ENCODE measurements around the gene MYH11.
A peak's percentile ranks its signal among the peaks of the same experiment; 100 is the strongest.
"Not testable (repeated sequence)": the region's sequence is repeated elsewhere in the genome, so short reads cannot be mapped to it uniquely, and the experiment has no call there.

Gene MYH11

DNA sequence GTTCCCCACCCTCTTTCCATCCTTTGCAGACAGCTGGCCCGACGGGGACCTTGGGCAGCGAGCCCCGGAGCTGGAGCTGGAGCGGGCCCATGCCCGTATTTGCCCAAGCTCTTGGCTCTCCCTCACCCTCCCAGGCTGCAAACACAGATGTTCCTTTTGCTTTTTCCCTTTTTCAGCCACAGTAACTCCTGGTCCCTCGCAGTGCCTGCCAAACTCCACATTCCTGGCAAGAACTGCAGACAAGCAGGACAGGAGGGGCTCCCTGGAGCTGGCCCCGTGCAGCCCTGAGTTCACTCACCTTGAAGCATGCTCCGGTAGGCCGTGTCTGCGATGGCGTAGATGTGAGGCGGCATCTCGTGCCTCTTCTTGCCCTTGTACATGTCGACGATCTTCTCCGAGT is 33.9 kb downstream of the MYH11 start:
- intact Hi-C loops (cut with DNase I): no loop called here

GRCh38 chr16:15820837-15821236 is 36.0 kb downstream of the MYH11 start:
- intact Hi-C loops (cut with DNase I): no loop called here
- DNase-seq: no peak

More for the DNA sequence above, 33.9 kb downstream of the MYH11 start:
- DNase-seq: peak in 14 of 42 donors; percentile 2 to 26 (median 9)

GRCh38 chr16:15819046-15819445 is 37.8 kb downstream of the MYH11 start:
- DNase-seq: no peak
- intact Hi-C loops (cut with DNase I): no loop called here

- no peak for DNase-seq
- intact Hi-C loops (cut with DNase I): no loop called here
These were observed 39.4 kb downstream of the MYH11 start for GRCh38 chr16:15817446-15817845.

- intact Hi-C loops (cut with DNase I): no loop called here
- no peak for DNase-seq
These were observed 40.6 kb downstream of the MYH11 start for GRCh38 chr16:15816228-15816627.

DNA sequence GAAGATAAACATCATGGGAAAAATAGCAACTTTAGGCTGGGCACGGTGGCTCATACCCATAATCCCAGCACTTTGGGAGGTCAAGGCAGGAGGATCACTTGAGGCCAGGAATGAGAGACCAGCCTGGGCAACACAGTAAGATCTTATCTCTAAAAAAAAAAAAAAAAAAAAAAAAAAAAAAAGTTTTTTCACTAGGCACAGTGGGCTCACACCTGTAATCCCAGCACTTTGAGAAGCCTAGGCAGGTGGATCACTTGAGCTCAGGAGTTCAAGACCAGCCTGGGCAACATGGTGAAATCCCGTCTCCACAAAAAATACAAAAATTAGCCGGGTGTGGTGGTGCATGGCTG is 44.5 kb downstream of the MYH11 start:
- not testable (repeated sequence) for DNase-seq

DNA sequence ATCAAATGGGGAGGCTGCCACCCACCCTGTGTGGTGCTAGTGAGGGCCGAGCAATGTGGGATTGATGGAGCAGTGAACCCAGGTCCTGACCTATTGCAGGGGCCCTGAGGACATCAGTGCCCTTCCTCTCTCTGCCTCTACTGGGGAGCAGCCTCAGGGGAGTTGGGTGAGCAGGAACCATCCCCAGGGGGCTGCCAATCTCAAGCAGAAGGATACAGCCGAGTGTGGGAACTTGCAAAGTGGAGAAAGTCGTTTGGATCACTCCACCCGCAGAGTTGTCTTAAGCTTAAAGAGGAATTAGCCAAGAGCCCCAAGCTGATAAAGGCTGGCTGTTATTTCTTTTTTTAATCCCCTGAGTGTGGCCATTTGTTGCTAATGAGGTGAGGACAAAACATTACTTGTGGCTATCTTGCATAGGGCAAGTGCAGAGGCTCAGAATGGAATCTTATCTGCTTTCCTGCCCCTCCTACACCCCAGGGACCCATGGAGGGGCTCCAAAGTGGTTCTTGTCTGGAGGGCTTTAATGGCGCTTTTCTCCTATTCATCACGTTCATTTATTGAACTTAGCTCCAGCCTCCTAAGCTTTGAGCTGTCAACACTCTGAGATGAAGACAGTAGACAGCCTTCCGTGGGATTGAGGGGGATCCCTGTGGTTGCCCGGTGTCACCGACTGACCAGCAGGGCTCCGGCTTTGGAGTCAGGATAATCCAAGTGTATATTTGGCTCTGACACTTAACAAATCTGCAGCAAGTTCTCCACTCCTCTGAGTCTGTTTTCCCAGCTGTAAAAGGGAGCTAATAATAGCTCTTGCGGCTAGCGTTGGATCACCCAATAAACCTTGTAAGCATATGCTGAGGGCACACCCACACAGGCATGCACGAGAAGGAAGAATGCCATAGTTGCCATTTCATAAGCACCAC is 45.1 kb downstream of the MYH11 start:
- DNase-seq: no peak
- intact Hi-C loops (cut with DNase I): no loop called here

More for the DNA sequence above, 44.5 kb downstream of the MYH11 start:
- intact Hi-C loops (cut with DNase I): not testable (repeated sequence)

- intact Hi-C loops (cut with DNase I): no loop called here
- no peak for DNase-seq
These were observed 45.9 kb downstream of the MYH11 start for GRCh38 chr16:15810949-15811348.

- intact Hi-C loops (cut with DNase I): no loop called here
- no peak for DNase-seq
These were observed 46.4 kb downstream of the MYH11 start for GRCh38 chr16:15810411-15810810.

GRCh38 chr16:15809297-15809696 is 47.5 kb downstream of the MYH11 start:
- intact Hi-C loops (cut with DNase I): not testable (repeated sequence)

DNA sequence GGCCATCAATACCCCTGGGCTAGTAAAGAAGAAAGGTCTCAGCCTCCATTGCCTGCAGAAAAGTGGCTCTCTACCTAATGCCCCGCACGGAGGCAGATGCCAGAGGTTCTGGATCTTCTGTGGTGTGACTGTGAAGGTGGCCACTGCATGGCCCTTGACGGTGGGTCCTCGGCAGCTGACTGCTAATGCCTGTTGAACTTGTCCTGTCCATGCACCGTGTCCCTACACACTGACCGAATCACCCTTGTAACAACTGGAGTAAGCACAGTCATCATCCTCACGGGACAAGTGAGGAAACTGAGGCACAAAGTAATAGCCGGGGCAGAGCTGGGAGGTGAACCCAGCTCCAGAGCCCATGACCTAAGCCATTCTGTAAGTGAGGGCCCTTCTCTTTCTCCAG is 48.8 kb downstream of the MYH11 start:
- intact Hi-C loops (cut with DNase I): no loop called here
- no peak for DNase-seq

More at GRCh38 chr16:15809297-15809696, 47.5 kb downstream of the MYH11 start:
- DNase-seq: not testable (repeated sequence)

GRCh38 chr16:15807603-15808009 is 49.2 kb downstream of the MYH11 start:
- intact Hi-C loops (cut with DNase I): no loop called here
- DNase-seq: no peak

DNA sequence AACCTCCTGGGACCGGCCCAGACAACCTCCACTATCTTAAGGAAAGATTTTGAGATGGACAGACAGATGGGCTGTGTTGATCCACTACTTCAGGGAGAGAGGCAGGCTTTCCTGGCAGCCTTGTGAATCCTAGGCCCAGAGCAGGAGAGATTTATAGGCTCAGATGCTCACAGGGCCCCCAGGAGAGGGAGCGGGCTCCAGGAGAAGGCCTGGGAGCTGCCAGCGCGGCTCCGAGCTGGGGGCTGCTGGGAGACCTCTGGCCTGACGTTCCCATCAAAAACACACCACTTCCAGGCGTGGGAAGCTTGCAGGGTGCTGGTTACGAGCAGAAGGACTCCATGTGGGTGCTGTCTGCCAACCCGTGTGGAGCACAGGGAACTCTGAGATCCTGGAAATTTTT is 53.2 kb downstream of the MYH11 start:
- intact Hi-C loops (cut with DNase I): no loop called here
- DNase-seq: no peak

DNA sequence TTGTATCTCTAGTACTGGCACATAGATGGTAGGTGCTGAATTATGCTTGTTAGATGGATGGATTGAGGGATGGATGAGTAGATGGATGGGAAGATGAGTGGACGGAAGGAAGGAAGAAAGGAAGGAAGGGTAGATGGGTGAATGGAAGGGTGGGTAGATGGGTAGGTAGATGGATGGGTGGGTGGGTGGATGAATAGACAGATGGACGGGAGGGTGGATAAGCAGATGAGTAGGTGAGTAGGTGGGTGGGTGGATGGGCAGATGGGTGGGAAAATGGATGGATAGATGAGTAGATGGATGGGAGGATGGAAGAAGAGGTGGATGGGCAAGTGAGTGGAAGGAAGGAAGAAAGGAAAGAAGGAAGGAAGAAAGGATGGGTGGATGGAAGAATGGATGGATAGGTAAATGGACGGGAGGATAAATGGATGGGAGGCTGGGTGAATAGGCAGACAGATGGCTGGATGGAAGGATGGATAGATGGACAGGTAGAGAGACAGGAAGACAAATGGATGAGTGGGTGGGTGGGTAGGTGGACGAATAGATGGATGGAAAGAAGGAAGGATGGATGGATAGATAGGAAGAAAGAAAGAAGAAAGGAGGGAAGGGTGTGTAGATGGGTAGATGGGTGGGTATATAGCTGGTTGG is 56.9 kb downstream of the MYH11 start:
- intact Hi-C loops (cut with DNase I): no loop called here
- no peak for DNase-seq

DNA sequence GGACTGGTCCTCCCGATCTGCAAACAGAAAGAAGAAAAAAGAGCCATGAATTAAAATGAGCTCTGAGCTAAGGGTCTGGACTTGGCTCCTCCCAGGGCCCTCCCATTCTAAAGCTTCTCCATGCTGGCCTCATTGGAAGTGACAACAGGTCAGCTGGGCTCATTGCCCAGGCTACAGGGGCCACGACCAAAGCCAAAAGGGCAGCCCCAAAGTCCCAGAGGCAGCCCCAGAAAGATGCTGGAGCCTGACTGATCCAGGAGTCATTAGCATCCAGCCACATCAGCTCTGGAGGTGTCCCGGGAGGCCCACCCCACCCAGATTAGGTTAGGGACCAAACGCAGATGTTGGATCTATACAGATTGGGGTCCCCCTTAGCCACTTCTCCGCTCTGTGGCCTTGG is 58.2 kb downstream of the MYH11 start:
- no peak for DNase-seq
- intact Hi-C loops (cut with DNase I): no loop called here

DNA sequence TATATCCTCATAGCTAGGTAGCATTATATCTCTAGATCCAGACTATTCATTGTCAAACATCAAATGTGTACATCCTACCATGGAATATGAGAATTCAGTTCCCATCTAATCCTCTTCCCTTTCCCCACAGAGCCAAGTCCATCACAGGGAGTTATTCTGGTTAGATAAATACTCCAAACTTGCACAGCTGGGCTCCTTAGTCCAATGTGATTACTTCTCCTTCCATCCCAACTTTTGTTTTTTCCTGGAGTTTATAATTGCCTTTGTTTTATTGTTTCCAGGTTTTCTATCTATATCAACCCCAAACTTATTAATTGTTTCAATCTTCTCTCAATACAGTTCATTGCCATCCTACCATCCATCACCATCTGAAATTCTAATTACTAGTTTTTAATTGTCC is 59.9 kb downstream of the MYH11 start:
- intact Hi-C loops (cut with DNase I): no loop called here
- no peak for DNase-seq

DNA sequence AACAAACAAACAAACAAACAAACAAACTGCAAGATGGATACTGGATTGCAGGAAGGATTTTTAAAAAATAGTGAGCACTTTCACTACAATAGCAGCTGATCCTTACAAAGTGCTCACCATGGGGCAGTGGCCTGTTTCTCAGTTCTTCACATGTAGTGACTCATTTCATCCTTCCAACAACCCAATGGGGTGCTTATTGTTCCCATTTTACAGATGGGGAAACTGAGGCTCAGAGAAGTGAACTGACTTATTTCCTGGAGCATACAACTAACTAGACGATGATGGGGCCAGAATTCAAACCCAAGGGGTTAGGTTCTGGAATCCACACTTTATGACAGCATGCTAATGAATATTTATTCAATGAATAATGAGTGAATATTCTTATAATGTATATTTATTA is 61.2 kb downstream of the MYH11 start:
- intact Hi-C loops (cut with DNase I): no loop called here
- no peak for DNase-seq

GRCh38 chr16:15792563-15792971 is 64.3 kb downstream of the MYH11 start:
- intact Hi-C loops (cut with DNase I): no loop called here
- no peak for DNase-seq

DNA sequence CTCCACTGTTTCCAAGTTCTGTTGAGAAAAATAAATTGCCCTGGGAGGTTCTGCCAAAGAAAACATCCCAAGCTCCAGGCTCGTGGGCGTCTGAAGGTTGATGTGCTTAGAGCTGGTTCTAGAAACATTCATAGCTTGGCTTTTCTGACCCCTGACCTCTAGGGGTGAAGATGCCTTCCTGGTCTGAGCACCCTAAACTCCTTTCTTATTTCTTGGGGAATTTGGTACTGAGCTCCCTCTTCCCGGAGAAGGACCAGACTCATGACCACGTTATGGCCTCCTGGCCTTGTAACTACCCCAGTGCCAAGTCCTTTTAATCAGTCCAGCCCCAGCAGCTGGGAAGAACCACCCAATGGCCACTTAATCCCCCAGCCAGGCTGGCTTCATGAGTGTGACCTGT is 66.4 kb downstream of the MYH11 start:
- DNase-seq: no peak
- intact Hi-C loops (cut with DNase I): no loop called here

- intact Hi-C loops (cut with DNase I); DNase-seq: not testable (repeated sequence)
These were observed 67.0 kb downstream of the MYH11 start for GRCh38 chr16:15789816-15790215.

DNA sequence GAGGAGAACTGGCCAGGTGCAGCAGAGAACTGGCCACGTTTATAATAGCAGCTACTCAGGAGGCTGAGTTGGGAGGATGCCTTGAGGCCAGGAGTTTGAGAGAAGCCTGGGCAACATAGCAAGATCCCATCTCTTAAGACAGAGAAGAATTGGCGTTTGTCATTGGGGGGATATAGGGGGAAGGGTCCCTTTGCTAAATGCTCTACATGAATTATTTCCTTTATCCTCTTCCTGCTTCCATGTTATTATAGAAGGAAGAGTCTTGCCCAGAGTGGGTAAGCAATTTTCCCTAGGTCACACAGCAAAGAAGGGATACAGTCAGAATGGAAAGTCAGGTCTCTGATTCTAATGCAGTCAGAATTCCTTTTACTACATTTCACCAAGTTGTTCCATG is 68.0 kb downstream of the MYH11 start:
- no peak for DNase-seq
- intact Hi-C loops (cut with DNase I): no loop called here

All from head of caudate nucleus (tissue), 42 donors.